ENCODE measurements around the gene TBC1D9B.

GRCh38 chr5:179889885-179890284 lies 17.8 kb downstream of the TBC1D9B start:
- no peak for TF ChIP-seq CTCF (IDR thresholded peaks at IDR 0.05)
- no peak for TF ChIP-seq POLR2A (IDR thresholded peaks at IDR 0.05)

Measured in lower leg skin (tissue), 3 donors.